GM21528 (cell line): ENCODE measurements around the gene PCMTD2.
"Not testable (repeated sequence)": the region's sequence is repeated elsewhere in the genome, so short reads cannot be mapped to it uniquely, and the experiment has no call there.

Source experiments
- ATAC-seq: cut with Tn5 transposase; IDR thresholded peaks from one replicate; pipeline ENCODE4 v1.9.1; 2021; ENCODE audit warnings: mild to moderate bottlenecking, moderate library complexity; ENCODE audit not compliant: unreplicated experiment, low FRiP score

PCMTD2 gene

GRCh38 chr20:64223526-64224067 lies 32.0 kb upstream of the PCMTD2 start:
- no peak for ATAC-seq

GRCh38 chr20:64224351-64225170 lies 31.0 kb upstream of the PCMTD2 start:
- no peak for ATAC-seq

DNA sequence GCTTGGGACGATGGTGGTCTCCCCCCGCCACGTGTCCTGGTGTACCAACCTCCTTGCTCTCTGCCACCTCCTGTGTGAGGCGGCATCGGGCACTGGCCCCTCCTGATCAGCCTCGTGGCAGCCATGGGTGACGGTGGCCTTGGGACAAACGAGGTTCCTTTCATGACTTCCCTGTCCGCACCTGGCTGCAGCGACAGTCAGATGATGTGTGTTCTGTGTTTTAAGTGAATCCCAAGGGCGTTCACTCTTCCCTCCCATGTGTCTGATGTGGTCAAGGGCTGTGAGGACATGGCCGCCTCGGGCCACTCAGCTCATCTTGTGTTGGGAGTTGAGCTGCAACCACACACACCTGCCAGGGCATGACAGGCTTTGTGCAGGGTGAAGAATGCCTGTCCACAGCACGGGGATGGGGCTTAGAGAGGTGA lies 30.4 kb upstream of the PCMTD2 start:
- ATAC-seq = no peak

- no peak for ATAC-seq
Observed at GRCh38 chr20:64225828-64226598, 29.5 kb upstream of the PCMTD2 start.

- ATAC-seq = no peak
Observed at GRCh38 chr20:64226686-64227580, 28.6 kb upstream of the PCMTD2 start.

DNA sequence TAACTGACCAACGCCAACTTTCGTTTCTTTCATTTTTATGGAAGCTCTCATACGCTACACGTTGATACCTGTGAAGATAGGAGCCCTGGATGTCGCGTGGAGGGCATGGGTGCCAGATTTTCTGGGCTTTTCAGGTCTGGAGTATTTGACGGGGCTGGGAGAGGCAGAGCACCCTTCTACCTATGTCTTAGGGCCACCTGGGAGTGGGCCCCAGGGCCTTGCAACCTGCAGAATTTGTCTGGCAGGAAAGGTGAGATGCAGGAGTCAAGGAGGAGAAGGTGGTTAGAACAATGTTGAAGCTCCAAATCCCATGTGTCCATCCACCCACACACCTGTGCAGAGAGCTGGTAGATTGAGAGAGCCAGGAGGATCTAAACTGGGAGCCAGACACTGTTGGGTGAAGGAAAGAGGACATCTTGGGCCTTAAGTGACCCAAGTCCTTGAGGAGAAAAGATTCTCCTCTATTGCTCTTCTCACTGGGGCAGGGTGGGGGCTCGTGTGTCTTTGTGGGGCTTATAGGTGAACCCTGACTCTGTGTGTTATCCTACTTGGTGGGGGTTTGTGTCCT lies 27.4 kb upstream of the PCMTD2 start:
- ATAC-seq = no peak

- no peak for ATAC-seq
Observed at GRCh38 chr20:64228751-64229506, 26.6 kb upstream of the PCMTD2 start.

DNA sequence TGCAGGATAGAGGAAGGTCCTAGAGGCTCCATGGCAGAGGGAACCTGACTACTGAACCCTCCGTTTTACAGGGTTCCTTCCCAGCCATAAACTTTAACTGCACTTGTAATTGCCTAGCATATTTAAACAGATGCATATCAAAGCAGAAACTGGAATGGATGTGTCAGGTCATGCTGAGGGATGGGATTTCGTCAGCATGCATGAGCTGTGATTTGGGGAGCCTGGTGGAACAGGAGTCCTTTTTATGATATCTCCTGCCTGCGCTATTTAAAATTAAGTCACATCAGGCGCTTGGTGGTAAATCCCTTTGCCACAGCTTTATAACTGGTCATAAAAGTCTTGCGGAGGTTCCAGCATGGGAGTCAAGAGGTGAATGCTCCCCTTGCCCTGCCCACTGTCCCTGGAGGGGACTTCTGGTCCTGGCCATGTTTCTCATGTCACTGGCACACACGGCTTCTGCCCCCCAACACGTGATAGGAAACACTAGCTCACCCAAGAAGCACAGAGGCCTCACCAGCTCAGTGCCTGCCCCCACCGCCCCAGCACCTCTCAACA lies 26.0 kb upstream of the PCMTD2 start:
- ATAC-seq = no peak

GRCh38 chr20:64230461-64231145 lies 24.9 kb upstream of the PCMTD2 start:
- ATAC-seq = no peak

DNA sequence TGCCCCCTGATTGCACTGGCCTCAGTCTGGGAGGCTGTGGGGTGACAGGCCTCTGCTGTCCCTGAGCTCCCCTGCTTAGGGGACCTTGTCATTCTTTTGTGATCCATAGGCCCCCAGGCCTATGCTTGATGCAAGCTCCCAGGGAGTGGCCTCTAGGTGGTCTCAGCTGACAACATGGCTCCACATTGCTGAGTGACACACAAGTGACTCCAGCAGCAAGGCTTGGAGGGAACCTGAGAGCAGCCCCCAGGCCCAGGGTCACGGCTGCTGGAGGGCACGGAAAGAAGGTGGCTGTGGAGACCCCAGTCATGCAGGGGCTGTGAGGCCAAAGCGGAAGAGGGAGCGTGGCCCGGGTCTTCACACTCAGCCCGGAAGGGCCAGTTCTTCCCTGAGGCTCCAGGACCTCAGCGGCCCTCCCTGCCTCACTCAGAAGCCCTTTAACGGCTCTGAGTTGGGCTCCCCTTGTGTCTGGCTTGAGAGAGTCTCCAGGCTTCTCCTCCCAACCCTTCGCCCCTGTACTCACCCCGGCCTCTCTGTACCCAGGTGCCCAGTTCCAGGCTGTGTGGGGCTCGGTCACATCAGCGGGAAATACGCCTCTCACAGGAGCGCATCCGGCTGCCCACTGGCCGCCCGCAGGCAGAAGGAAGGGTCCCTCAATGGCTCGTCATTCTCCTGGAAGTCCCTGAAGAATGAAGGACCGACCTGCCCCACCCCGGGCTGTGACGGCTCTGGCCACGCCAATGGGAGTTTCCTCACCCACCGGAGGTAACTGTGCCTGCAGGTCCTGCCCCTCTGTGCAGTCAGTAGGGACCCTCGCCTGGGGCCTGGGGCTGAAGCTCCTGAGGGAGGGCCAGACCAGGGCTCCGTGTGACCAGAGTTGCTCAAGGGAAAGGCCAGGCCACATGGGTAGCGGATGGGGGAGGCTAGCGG lies 23.7 kb upstream of the PCMTD2 start:
- no peak for ATAC-seq

DNA sequence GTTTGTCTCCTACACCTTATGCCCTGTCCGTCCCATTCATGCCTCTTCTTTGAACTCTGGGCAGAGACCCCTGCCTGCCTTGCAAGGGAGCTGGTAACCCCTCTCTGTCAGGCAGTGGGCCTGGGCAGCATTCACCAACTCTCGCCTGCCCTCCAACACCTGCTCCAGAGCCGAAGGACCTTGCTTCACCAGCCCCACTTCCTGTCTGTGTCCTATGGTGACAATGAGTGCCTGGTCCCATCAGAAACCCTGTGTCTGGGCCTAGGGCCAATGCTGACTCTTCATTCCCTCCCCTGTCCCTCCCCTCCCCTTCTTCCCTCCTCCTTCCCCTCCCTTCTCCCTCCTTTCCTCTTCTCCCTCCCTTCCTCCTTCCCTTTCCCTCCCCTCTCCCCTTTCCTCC lies 22.8 kb upstream of the PCMTD2 start:
- no peak for ATAC-seq

DNA sequence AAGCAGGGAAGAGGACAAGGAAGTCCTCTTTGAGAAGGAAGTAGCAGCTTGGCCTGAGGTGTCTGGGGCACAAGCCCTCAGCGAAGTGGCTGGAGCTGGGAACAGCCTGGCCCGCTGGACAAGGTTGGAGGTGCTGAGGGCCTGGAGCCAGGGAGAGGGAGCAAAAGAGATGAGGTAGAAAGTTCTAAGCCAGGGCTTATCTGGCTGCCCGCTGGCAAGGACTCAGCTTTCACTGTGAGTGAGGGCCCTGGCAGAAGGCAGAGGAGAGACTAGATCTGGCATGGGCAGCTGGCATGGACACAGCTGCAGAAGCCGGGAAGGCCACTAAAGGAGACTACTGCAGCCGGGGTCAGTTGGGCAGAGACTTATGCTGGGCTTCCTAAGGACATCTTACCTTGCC lies 21.8 kb upstream of the PCMTD2 start:
- no peak for ATAC-seq

DNA sequence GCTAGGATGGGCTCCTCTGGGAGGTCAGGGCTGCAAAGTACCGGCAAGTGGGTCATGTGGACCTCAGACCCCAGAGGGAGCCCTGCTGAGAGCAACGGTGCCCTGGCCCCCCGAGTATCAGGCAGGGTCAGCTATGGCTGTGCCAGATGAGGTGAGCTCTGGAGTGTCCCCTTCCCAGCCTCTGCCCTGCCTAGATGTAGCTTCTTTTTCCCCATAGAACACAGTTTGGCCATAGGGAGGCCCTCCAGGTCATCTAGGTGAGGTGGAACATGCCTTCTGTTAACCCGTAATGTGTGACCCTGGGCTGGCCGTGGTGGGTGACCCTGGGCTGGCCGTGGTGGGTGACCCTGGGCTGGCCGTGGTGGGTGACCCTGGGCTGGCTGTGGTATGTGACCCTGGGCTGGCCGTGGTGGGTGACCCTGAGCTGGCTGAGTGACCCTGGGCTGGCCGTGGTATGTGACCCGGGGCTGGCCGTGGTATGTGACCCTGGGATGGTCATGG lies 21.2 kb upstream of the PCMTD2 start:
- ATAC-seq = no peak

DNA sequence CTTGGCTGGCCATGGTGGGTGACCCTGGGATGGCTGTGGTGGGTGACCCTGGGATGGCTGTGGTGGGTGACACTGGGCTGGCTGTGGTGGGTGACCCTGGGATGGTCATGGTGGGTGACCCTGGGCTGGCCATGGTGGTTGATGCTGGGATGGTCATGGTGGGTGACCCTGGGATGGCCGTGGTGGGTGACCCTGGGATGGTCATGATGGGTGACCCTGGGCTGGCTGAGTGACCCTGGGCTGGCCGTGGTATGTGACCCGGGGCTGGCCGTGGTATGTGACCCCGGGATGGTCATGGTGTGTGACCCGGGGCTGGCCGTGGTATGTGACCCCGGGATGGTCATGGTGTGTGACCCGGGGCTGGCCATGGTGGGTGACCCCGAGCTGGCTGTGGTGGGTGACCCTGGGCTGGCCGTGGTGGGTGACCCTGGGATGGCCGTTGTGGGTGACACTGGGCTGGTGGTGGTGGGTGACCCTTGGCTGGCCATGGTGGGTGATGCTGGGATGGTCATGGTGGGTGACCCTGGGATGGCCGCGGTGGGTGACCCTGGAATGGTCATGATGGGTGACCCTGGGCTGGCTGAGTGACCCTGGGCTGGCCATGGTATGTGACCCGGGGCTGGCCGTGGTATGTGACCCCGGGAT lies 20.5 kb upstream of the PCMTD2 start:
- not testable (repeated sequence) for ATAC-seq

DNA sequence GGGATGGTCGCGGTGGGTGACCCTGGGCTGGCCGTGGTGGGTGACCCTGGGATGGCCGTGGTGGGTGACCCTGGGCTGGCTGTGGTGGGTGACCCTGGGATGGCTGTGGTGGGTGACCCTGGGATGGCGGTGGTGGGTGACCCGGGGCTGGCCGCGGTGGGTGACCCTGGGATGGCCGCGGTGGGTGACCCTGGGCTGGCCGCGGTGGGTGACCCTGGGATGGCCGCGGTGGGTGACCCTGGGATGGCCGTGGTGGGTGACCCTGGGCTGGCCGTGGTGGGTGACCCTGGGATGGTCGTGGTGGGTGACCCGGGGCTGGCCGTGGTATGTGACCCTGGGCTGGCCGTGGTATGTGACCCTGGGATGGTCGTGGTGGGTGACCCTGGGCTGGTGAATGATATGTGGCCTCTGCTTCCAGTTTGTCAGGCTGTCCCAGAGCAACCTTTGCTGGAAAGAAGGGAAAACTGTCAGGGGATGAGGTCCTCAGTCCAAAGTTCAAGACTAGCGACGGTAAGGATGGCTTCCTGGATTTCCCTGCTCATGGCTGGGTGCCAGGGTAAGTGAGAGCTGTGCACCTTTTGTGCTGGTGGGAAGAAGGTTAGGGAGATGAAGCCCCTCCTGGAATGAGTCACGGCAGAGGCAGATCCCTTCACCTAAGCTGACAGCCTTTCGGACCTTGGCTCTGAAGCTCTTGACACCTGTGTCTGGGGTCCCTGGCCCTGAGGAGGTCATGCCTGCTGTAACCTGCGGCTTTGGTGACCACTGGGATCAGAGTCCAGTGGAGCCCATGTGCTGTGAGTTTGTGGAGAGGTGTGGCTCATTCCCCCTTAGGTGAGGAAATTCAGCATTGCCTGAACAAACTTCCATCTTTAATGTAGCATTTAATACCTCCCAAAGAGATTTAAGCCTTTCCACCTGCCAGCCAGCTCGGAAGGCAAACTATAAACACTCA lies 19.1 kb upstream of the PCMTD2 start:
- no peak for ATAC-seq

DNA sequence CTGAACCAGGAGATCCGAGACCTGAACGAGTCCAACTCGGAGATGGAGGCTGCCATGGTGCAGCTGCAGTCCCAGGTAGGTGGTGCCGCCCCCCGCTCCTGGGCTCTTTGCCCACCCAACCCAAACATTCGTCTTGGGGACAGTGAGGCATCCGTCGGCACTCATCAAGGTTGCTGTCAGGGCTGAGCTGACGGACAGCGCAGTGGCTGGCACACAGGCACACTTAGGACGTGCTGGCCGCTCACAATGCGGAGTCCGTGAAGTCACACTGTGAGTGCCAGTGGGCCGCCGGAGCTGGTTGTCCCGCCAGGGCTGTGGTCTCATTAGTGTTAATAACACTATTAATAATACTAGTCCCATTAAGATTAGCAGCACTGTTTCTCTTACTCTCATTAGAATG lies 18.2 kb upstream of the PCMTD2 start:
- ATAC-seq = no peak
